Activated CD8-positive, alpha-beta T cell treated with anti-CD3 and anti-CD28 coated beads for 36 hours (primary cell): ENCODE results near the gene EFCAB7. TPM values are rescaled to one million over a fixed set of nuclear protein-coding genes. Genes with fewer than 3 reads are reported as not detected.

Source experiments
- ATAC-seq: fragments of 200-7000 bp; cut with Tn5 transposase; one replicate; pipeline ENCODE4 v1.10.0; 2021; ENCODE audit warnings: mild to moderate bottlenecking, moderate library complexity
- CTCF ChIA-PET: fragments of 350-600 bp; sonication (Branson Sonifier 250); formaldehyde crosslinking; loops from one replicate; lab custom pipeline; 2021; ENCODE audit warnings: antibody characterized with exemption; lab: Charles Lee
- POLR2A ChIA-PET: fragments of 350-600 bp; sonication (Branson Sonifier 250); formaldehyde crosslinking; loops from one replicate; lab custom pipeline; 2021; ENCODE audit warnings: antibody characterized with exemption; lab: Charles Lee
- DNase-seq: peaks from one replicate; pipeline ENCODE4 v3.0.0-alpha.2; 2020
- H3K27ac Mint-ChIP-seq: one replicate; pipeline ENCODE4 v1.8.0; 2021; ENCODE audit warnings: mild to moderate bottlenecking, mixed read lengths
- H3K27me3 Mint-ChIP-seq: one replicate; pipeline ENCODE4 v1.8.0; 2021; ENCODE audit warnings: mixed read lengths
- H3K36me3 Mint-ChIP-seq: one replicate; pipeline ENCODE4 v1.8.0; 2021; ENCODE audit warnings: low read depth, mixed read lengths
- H3K4me1 Mint-ChIP-seq: one replicate; pipeline ENCODE4 v1.8.0; 2021; ENCODE audit warnings: low read depth, mixed read lengths
- H3K4me3 Mint-ChIP-seq: one replicate; pipeline ENCODE4 v1.8.0; 2021; ENCODE audit warnings: mild to moderate bottlenecking, moderate library complexity, mixed read lengths
- H3K9me3 Mint-ChIP-seq: one replicate; pipeline ENCODE4 v1.8.0; 2021; ENCODE audit warnings: mixed read lengths
- intact Hi-C: fragments of 100-400 bp; cut with micrococcal nuclease; formaldehyde crosslinking; loops from one replicate; pipeline ENCODE4 v1.10.0; 2022
- total RNA-seq, 2 experiments: library from RNA; stranded (reverse); gene quantifications; one replicate each; pipeline ENCODE4 v1.2.3, GENCODE V29; 2021
- TF ChIP-seq, protein P1 (sequence below): fragments of 200-600 bp; IDR thresholded peaks from one replicate; pipeline ENCODE4 v1.8.0; 2022; ENCODE audit warnings: antibody characterized with exemption, mild to moderate bottlenecking

The EFCAB7 gene
- total RNA-seq, 2 experiments from 2014 or later = 6.1 to 6.8 TPM

DNA sequence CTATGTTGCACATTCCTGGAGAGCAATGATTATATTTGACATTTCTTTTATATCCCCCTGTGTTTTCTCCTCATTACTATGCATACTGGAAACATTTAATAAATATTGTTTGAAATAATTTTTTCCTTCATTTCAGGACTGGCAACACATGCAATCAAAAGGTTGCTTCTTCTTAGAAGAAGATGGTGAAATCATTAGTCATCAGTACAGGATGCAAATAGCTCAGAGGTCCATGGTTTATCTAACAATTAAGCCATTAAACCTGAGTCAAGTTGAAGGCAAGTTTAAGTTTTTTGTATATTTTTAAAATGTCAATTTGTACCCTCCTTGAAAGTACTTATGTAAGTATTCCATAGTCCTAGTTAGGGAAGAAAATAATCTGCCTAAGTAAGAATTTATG, 22.5 kb downstream of the EFCAB7 start:
- CTCF ChIA-PET = interaction anchor here (1.0 kb wide), 1 partner anchor 702 kb away, joined by 3 read pairs; no protein-coding TSS in a partner anchor
- Mint-ChIP-seq H3K4me1 (peaks cover 1% of the 10 kb centered on the region), H3K4me3 (no peak overlapping the region), H3K9me3 (no peaks in the 10 kb centered on the region), H3K27ac (no peak overlapping the region), H3K36me3 (peaks cover 11% of the 10 kb centered on the region), H3K27me3 (no peaks in the 10 kb centered on the region)
- POLR2A ChIA-PET = no interaction called here
- DNase-seq = no peak
- ATAC-seq = no peak
- intact Hi-C loops = no loop called here
- TF ChIP-seq, protein P1, sequence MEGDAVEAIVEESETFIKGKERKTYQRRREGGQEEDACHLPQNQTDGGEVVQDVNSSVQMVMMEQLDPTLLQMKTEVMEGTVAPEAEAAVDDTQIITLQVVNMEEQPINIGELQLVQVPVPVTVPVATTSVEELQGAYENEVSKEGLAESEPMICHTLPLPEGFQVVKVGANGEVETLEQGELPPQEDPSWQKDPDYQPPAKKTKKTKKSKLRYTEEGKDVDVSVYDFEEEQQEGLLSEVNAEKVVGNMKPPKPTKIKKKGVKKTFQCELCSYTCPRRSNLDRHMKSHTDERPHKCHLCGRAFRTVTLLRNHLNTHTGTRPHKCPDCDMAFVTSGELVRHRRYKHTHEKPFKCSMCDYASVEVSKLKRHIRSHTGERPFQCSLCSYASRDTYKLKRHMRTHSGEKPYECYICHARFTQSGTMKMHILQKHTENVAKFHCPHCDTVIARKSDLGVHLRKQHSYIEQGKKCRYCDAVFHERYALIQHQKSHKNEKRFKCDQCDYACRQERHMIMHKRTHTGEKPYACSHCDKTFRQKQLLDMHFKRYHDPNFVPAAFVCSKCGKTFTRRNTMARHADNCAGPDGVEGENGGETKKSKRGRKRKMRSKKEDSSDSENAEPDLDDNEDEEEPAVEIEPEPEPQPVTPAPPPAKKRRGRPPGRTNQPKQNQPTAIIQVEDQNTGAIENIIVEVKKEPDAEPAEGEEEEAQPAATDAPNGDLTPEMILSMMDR = no peak

DNA sequence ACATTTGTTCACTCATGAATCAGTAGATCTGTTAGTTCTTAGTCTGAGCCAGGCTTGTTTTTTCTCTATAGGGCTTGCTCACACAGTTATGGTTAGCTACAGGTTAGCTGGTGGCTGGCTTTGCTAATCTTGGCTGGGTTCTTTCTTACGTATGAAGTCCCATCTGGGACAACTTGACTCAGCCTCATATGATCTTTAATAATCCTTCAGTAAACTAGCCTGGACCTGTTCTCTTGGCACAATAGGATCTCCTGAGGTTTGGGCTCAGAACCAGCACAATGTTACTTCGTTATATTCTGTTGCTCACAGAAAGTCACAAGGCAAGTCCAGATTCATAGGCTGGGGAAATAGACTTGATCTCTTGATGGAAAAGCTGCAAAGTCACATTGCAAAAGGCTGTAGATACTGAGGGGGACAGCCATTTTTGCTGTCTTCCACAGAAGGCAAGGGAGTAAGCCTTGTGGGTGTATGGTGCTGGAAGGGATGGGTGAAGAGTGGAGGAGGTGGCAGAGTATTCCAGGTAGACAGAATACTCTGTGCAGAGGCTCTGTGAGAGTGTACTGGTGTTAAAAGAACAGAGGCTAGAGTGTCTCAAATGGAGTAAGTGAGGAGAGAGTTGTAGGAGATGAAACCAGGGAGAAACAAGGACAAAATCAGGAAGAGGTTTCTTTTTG, 24.4 kb downstream of the EFCAB7 start:
- H3K4me1 Mint-ChIP-seq = peaks cover 1% of the 10 kb centered on the region
- no peak overlapping the region for H3K4me3 Mint-ChIP-seq
- no peak overlapping the region for H3K27ac Mint-ChIP-seq
- intact Hi-C loops = no loop called here
- ATAC-seq = no peak
- no peak for DNase-seq
- TF ChIP-seq, protein P1 = no peak
- no peaks in the 10 kb centered on the region for H3K27me3 Mint-ChIP-seq
- CTCF ChIA-PET = no interaction called here
- POLR2A ChIA-PET = no interaction called here
- H3K36me3 Mint-ChIP-seq = peaks cover 11% of the 10 kb centered on the region
- no peaks in the 10 kb centered on the region for H3K9me3 Mint-ChIP-seq

DNA sequence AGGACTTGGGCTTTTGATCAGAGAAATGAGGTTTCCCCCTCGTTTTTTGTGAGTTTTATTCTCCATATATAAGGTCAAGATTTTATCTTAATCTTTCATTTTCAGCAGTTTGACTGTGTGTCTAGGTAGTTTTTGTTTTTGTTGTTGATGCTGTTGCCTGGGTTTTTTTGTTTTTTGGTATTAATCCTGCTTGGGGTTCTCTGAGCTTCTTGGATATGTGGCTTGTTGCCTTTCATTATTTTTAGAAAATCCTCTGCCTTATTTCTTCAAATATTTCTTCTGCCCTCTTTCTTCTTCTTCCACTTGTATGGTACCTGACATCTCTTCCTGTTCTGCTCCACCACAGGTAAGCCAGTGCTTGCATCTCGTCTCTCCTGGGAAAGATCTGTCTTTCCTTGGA, 25.0 kb downstream of the EFCAB7 start:
- Mint-ChIP-seq H3K4me3 (no peak overlapping the region), H3K27ac (no peak overlapping the region), H3K27me3 (no peaks in the 10 kb centered on the region), H3K36me3 (peaks cover 11% of the 10 kb centered on the region), H3K4me1 (peaks cover 1% of the 10 kb centered on the region), H3K9me3 (no peaks in the 10 kb centered on the region)
- CTCF ChIA-PET = no interaction called here
- TF ChIP-seq, protein P1 = no peak
- POLR2A ChIA-PET = no interaction called here
- intact Hi-C loops = no loop called here
- no peak for DNase-seq
- ATAC-seq = no peak

DNA sequence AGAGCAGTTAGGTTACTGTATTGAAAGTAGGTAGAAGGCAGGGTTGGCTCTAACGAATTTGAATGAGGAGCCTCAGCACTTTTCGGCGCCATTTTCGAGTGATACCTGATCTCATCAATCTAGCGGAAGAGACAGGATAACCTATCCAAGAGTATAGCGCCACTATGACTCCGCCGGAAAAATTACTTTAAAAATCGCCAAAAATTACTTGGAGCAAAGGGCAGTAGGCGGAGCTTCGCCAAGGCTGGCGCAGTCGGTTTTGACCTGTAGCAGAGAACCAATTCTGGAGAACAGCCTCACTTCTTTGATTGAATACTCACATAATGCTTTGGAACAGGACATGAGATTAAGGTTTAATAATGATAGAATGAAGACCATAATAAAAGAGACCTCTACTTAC, 25.6 kb downstream of the EFCAB7 start:
- H3K27me3 Mint-ChIP-seq = no peaks in the 10 kb centered on the region
- peaks cover 1% of the 10 kb centered on the region for H3K4me1 Mint-ChIP-seq
- DNase-seq (no peak), ATAC-seq (no peak)
- ChIA-PET CTCF (no interaction called here), POLR2A (no interaction called here)
- TF ChIP-seq, protein P1 = no peak
- intact Hi-C loops = no loop called here
- H3K27ac Mint-ChIP-seq = no peak overlapping the region
- no peaks in the 10 kb centered on the region for H3K9me3 Mint-ChIP-seq
- H3K4me3 Mint-ChIP-seq = no peak overlapping the region
- H3K36me3 Mint-ChIP-seq = peaks cover 11% of the 10 kb centered on the region

DNA sequence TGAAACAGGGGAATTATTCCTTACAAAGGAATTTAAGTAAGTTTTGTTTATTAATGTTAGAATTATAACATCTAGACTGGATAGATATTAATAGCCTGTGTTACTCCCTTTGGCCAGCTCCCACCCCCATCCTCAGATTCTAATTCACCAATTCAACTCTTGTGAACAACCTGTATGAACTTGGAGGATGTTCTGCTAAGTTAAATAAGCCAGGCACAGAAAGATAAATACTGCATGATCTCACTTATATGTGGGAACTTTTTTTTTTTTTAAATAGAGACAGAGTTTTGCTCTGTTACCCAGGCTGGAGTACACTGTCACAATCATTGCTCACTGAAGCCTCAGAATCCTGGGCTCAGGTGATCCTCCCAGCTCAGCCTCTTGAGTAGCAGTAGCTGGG, 32.2 kb downstream of the EFCAB7 start:
- ChIA-PET CTCF (no interaction called here), POLR2A (interaction anchor here (0.6 kb wide), 1 partner anchor 204 kb away, joined by 3 read pairs; no protein-coding TSS in a partner anchor)
- no peaks in the 10 kb centered on the region for H3K27me3 Mint-ChIP-seq
- TF ChIP-seq, protein P1 = no peak
- no peak overlapping the region for H3K4me3 Mint-ChIP-seq
- intact Hi-C loops = no loop called here
- H3K4me1 Mint-ChIP-seq = no peaks in the 10 kb centered on the region
- peaks cover 5% of the 10 kb centered on the region for H3K36me3 Mint-ChIP-seq
- H3K9me3 Mint-ChIP-seq = no peaks in the 10 kb centered on the region
- DNase-seq = no peak
- no peak overlapping the region for H3K27ac Mint-ChIP-seq
- ATAC-seq = no peak
